Endothelial cell of umbilical vein (primary cell): Measurements from ENCODE around the gene CIB4. TPM values are rescaled to one million over a fixed set of nuclear protein-coding genes. Genes with fewer than 3 reads are reported as not detected.

Experiments used
- BruUV-seq: library from RNA; stranded (reverse); fragments of 400-500 nt; replicated peaks from 2 replicates; lab custom pipeline; 2021; lab: Mats Ljungman, UMichigan
- CTCF ChIA-PET: fragments of 300-600, 350-600 bp; sonication (Branson Sonifier 250); formaldehyde crosslinking; loops from one replicate; lab custom pipeline; 2021; ENCODE audit warnings: antibody characterized with exemption, inconsistent platforms; lab: Charles Lee
- POLR2A ChIA-PET: fragments of 300-600, 350-600 bp; sonication (Branson Sonifier 250); formaldehyde crosslinking; loops from one replicate; lab custom pipeline; 2021; ENCODE audit warnings: antibody characterized with exemption, inconsistent platforms; lab: Charles Lee
- DNase-seq: peaks from one replicate; pipeline ENCODE4 v3.0.0-alpha.2; 2011; ENCODE audit warnings: low read depth, low spot score
- FAIRE-seq: peaks from 2 replicates; lab custom pipeline; 2011; peaks lifted over from hg19 to GRCh38; lab: Jason Lieb, UNC
- H2AFZ ChIP-seq: 2 replicates; pipeline ENCODE4 v1.6.0; 2012; ENCODE audit warnings: low read depth, low read length, control low read depth, inconsistent platforms
- H3K27ac ChIP-seq: 2 replicates; pipeline ENCODE4 v1.5.1; 2011; ENCODE audit warnings: low read depth, mild to moderate bottlenecking, control low read depth, low read length, moderate library complexity; ENCODE audit not compliant: insufficient read depth
- H3K27me3 ChIP-seq, 2 experiments: 2 replicates each; pipeline versions ENCODE4 v1.6.0 to v1.6.1; 2011; ENCODE audit warnings: low read length in 2 of 2, mixed read lengths in 1 of 2; ENCODE audit not compliant: control insufficient read depth in 2 of 2, insufficient read depth in 2 of 2
- H3K36me3 ChIP-seq, 2 experiments: 2 replicates in 1 of 2; 3 replicates in 1 of 2; pipeline ENCODE4 v1.5.1; 2011; ENCODE audit warnings: low read length in 2 of 2, mild to moderate bottlenecking in 1 of 2, moderate library complexity in 1 of 2; ENCODE audit not compliant: control insufficient read depth in 2 of 2, insufficient read depth in 2 of 2; ENCODE audit errors: extremely low read depth in 1 of 2
- H3K4me1 ChIP-seq: 3 replicates; pipeline ENCODE4 v1.5.1; 2011; ENCODE audit warnings: mild to moderate bottlenecking, low read length; ENCODE audit not compliant: control insufficient read depth, insufficient read depth; ENCODE audit errors: extremely low read depth
- H3K4me2 ChIP-seq: 2 replicates; pipeline ENCODE4 v1.6.1; 2011; ENCODE audit warnings: low read length, control low read depth, mixed read lengths; ENCODE audit not compliant: insufficient read depth
- H3K4me3 ChIP-seq, 3 experiments: fragments of 200-600 bp in 1 of 3; sonication (generic), shearing (Covaris generic) in 1 of 3; replicated peaks in 1 of 3; 2 replicates each; pipeline ENCODE4 v1.5.1; 2011 to 2016; ENCODE audit warnings: control low read depth in 3 of 3, low read length in 3 of 3, mild to moderate bottlenecking in 2 of 3, inconsistent platforms in 1 of 3, low read depth in 1 of 3, moderate library complexity in 1 of 3; ENCODE audit not compliant: insufficient read depth in 1 of 3
- H3K79me2 ChIP-seq: 2 replicates; pipeline ENCODE4 v1.6.0; 2012; ENCODE audit warnings: low read length, inconsistent platforms; ENCODE audit not compliant: control insufficient read depth, insufficient read depth
- H3K9ac ChIP-seq: replicated peaks from 2 replicates; pipeline ENCODE3; 2011; ENCODE audit warnings: low read length, control low read depth; ENCODE audit not compliant: insufficient read depth; ENCODE audit errors: extremely low read depth
- H3K9me1 ChIP-seq: replicated peaks from 3 replicates; pipeline ENCODE4 v1.6.0; 2011; ENCODE audit warnings: mild to moderate bottlenecking, low read length; ENCODE audit not compliant: control insufficient read depth, insufficient read depth; ENCODE audit errors: extremely low read depth
- H3K9me3 ChIP-seq: replicated peaks from 2 replicates; pipeline ENCODE4 v1.5.1; 2012; ENCODE audit warnings: low read length, inconsistent platforms; ENCODE audit not compliant: control insufficient read depth, insufficient read depth
- H4K20me1 ChIP-seq: replicated peaks from 2 replicates; pipeline ENCODE3; 2011; ENCODE audit warnings: mild to moderate bottlenecking, low read length; ENCODE audit not compliant: control insufficient read depth, insufficient read depth; ENCODE audit errors: extremely low read depth
- CTCF ChIP-seq, 2 donors: IDR thresholded peaks; 1 replicate in 1 of 2; 2 replicates in 1 of 2; pipeline ENCODE4 v1.5.1; 2011; ENCODE audit warnings: low read length in 2 of 2, mild to moderate bottlenecking in 2 of 2, moderate library complexity in 2 of 2, control low read depth in 1 of 2, inconsistent platforms in 1 of 2, low read depth in 1 of 2; ENCODE audit not compliant: insufficient read depth in 1 of 2; ENCODE audit errors: extremely low read depth in 1 of 2
- EZH2 ChIP-seq: IDR thresholded peaks from 2 replicates; pipeline ENCODE4 v1.6.1; 2012; ENCODE audit warnings: borderline replicate concordance, low read depth, mild to moderate bottlenecking, moderate library complexity, low read length, inconsistent platforms; ENCODE audit not compliant: severe bottlenecking
- FOS ChIP-seq: IDR thresholded peaks from 2 replicates; pipeline ENCODE4 v1.6.1; 2011; ENCODE audit warnings: mild to moderate bottlenecking, low read length, moderate library complexity, borderline replicate concordance; ENCODE audit not compliant: insufficient read depth
- GATA2 ChIP-seq: IDR thresholded peaks from 2 replicates; pipeline ENCODE4 v1.7.0; 2011; ENCODE audit warnings: low read depth, mild to moderate bottlenecking, moderate library complexity, mixed read lengths, low read length; ENCODE audit not compliant: insufficient read length, insufficient read depth
- dilution Hi-C: fragments of 300-500 bp; cut with MboI; formaldehyde crosslinking; loops from one replicate; pipeline ENCODE4 v1.15.0; 2019; ENCODE audit warnings: low sequenced_read_pairs; ENCODE audit not compliant: extremely low pct_ligation_motif_present
- intact Hi-C: fragments of 100-400 bp; cut with micrococcal nuclease; formaldehyde crosslinking; loops from one replicate; pipeline ENCODE4 v1.10.0; 2022
- polyA plus RNA-seq, 4 experiments: library from polyadenylated mRNA; depleted of rRNA in 3 of 4; stranded (reverse) in 3 of 4; unstranded in 1 of 4; fragments of >200 nt; gene quantifications; 2 replicates each; pipeline versions ENCODE4 v1.2.1 to v1.2.3, GENCODE V29; 2011 to 2012; ENCODE audit warnings: missing spikeins in 1 of 4
- total RNA-seq: library from RNA; stranded (reverse); gene quantifications from 2 replicates; pipeline ENCODE4 v1.2.3, GENCODE V29; 2021

Gene CIB4
- total and polyA plus RNA-seq, 2 donors (not counting 3 experiments of a cell fraction or from before 2014, with no cell fraction given): not detected

GRCh38 chr2:26584656-26585055, 56.5 kb downstream of the CIB4 start:
- dilution Hi-C loops: no loop called here
- no peak for DNase-seq
- CTCF ChIA-PET: interaction anchor here (1.1 kb wide), 1 partner anchor 14 kb away, joined by 3 read pairs; no protein-coding TSS in a partner anchor

More at GRCh38 chr2:26584656-26585055, 56.5 kb downstream of the CIB4 start:
- Histone ChIP-seq H3K27me3 (peaks cover 7 to 11% of the 10 kb centered on the region in 2 experiments), H3K4me2 (no peak overlapping the region), H4K20me1 (no peaks in the 10 kb centered on the region), H2AFZ (no peak overlapping the region), H3K4me1 (no peaks in the 10 kb centered on the region), H3K27ac (no peak overlapping the region), H3K36me3 (no peaks in the 10 kb centered on the region), H3K9ac (no peak overlapping the region), H3K4me3 (no peak overlapping the region), H3K9me1 (no peaks in the 10 kb centered on the region), H3K79me2 (no peaks in the 10 kb centered on the region), H3K9me3 (no peaks in the 10 kb centered on the region)
- POLR2A ChIA-PET: no interaction called here
- no peak for FAIRE-seq
- no TSS peak for BruUV-seq
- TF ChIP-seq EZH2 (no peak), FOS (no peak), CTCF (IDR thresholded peaks at IDR 0.05; ENCODE audit: extremely low read depth in 1 of 2, insufficient read depth in 1 of 2, low read depth in 1 of 2, low read length in 2 of 2) (no peak), GATA2 (no peak)
- intact Hi-C loops: no loop called here
